NCI-H1092 treated with DMSO at 0.1 percent for 48 hours (cell line): ENCODE results near the gene ABHD12B.
"Not testable (repeated sequence)": the region's sequence is repeated elsewhere in the genome, so short reads cannot be mapped to it uniquely, and the experiment has no call there.

Source experiments
- DNase-seq: peaks from one replicate; lab custom pipeline; 2025; lab: John Stamatoyannopoulos, UW

The ABHD12B gene

DNA sequence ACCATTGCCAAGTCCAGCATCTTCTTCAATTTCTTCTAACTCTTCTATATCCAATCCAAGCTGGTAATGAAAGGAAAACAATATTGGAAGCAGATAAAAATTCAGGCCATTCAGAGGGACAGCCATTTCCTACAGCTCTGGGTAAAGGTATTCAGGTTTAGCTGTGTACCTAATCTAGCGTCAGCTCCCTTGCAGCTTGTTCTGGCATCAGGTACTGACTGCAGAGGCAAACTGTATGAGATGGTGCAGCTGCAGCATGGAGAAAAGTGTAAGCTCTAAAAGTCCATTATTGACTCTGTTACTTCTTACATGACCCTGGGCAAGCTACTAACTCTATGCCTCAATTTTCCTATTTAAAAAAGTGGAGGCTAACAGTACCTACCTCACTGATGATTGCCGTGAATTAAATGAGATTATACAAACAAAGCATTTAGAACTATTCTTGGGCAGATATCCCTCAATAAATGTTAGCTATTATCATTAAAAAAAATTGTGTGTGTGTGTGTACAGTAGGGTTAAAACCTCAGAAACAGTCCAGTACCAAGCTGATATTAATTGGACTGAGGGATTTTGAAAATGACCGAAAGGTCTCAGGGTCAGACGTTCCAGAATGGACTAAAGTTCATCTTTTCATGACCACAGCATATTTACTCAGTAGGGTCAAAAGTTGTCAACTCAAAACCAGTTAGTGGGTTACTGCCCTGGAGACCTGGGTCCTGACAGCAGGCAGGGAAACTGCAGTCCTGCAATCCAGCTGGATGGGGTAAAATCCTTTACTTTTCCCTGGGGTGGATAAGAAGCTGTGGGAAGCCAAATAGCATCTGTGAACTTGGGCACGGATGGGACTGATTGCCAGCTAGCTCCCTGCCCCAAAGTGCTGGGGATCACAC is 63.5 kb downstream of the ABHD12B start:
- no peak for DNase-seq

DNA sequence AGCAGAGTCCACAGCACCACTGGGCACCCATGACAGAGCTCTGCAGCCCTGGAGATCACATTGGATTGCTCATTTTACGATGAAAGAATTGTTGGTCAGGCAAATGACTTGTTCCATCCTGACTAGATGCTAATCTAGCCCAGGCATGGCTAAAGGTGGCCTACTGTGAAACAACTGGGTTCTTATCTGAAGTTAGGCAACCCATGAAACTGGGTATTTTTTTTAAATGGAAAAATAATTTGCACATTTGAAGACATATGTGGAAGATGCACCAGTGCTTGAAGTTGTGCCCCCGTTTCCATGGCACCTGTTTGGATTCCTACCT is 64.1 kb downstream of the ABHD12B start:
- DNase-seq: no peak

DNA sequence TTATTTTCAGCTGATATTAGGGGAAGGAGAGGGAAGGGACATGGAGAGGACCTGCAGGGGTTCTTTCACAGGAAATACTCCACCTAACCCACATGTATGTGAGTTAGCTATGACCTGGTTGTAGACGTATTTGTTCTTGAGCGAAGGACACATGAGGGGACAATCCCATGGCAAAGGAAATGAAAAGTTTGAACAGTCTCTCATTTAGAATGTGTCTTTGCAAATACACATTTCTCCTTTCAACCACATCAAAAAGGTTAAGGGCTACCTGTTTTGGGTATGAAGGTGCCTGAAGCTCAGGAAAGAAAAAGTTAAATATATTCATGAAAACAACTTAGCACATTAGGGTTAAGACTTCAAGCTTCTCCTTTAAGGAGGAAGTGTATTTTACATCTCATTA is 65.0 kb downstream of the ABHD12B start:
- DNase-seq: no peak

DNA sequence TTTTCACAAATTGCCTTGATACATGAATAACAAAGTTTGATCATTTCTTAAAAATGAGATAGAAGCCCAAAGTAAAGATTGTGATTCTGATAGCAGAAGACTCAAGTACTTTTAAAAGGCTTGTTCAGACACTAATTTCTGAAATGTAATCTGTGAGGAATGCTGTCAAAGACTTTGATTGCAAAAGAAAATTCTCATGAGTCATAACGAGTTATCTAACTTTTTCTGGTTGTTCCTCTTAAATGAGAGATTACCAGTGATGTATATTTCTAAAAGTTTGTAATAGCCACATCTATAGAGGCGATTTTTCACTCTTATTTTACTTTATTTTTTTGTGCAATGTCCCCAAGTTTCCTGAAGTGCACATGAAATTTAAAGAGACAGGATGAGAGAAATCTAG is 65.5 kb downstream of the ABHD12B start:
- DNase-seq: no peak

DNA sequence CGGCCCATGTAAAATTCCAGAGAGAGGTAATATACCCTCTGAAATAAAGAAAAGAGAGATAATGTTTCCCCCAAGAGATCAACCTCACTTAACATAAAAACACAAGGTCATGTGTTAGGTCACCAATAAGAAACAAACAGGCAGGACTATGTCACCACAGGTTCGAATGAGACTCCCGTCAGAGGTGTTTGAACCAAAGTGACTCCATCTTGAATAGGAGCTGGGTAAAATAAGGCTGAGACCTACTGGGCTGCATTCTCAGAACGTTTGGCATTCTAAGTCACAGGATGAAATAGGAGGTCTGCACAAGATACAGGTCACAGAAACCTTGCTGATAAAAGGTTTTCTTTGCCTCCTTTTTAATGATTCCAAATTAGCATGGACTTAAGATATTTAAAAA is 65.9 kb downstream of the ABHD12B start:
- DNase-seq: no peak

DNA sequence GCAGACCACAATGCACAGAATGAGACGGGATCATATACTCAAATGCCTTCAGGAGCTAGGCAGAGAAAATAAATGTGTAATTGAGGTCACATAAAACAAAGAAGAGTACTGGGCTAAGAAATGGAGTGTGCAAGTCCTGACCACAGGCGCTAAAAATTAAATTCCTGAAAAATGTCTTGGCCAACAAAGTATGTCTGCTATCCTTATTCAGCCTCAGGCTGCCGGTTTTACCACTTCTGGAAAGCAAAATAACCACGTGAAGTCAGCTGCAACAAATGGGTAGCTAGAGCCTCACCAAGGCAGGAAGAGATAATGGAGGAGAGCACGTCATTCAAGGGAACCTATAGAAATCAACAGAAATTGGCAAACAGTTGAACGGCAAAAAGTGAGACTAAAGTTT is 69.3 kb downstream of the ABHD12B start:
- DNase-seq: no peak

DNA sequence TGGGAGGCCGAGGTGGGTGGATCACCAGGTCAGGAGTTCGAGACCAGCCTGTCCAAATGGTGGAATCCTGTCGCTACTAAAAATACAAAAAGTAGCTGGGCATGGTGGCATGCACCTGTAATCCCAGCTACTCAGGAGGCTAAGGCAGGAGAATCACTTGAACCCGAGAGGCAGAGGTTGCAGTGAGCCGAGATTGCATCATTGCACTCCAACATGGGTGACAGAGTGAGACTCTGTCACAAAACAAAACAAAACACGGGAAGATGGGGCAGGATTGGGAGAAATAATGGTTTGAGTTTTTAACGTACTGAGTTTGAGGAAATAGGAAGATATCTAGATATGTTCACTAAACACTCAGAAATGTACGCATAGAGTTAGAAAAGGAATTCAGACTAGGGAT is 69.8 kb downstream of the ABHD12B start:
- DNase-seq: not testable (repeated sequence)

DNA sequence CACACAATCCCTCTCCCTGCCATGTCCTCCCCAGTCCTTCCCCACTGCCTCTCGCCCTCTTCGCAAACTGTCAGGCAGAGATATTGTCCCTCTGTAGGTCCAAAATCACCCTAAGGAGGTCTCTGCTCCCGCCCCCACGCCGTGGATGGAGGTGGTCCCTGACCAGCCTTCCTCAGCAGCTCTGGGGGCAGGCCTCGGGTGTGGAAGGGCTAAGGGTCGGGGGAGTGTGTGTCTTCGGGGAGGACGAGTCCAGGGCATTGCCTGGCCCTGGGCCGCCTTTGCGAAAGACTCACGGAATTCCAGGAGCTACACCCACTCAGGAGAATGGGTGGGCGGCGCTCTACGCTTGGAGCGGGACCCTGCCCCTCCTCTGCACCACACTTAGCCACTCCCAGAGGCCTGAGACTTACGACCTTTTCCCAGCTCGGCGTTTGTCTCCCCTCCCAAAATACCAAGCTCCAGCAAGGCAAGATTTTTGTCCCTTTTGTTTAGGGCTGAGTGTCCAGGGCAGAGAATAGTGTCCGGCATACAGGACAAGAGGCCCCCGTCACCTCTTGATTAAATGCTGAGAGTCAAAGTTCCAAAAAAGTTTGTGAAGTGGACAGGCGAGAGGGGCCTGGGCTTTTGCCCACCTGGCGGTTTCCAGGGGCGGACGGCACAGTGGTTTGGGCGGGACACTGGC is 71.5 kb downstream of the ABHD12B start:
- DNase-seq: no peak

DNA sequence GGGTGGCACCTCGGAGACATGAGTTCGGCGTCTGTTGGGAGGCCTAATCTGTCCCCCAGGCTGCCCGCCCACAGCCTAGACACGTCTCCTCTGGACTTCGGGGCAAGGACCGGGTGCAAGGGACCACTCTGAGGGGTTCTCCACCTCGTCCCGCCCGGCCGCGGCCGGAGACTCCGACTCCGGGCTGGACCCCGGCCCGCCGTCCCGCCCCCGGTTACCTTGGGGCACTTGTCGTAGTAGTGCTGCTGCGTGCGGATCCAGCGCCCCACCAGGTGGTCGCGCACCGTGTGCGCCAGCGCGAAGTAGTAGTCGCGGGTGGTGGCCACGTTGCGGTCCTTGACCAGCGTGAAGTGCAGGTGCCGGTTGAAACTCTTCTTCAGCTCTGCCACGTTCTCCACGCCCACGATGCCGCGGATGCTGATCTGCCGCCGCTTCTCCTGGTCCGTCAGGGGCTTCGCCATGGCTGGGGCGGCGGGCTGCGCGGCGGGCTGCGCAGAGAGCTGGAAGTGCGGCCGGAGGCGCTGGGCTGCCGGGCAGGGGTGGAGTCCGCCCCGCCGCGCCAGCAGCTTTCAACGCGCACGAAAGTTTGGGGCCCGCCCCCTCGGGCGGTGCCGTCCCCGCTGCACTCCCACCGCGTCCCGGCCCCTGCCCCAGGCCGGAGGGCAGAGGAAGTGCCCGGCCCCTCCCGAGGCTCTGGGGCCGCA is 72.2 kb downstream of the ABHD12B start, which contains the start of gene PYGL:
Gene PYGL, minus strand, starts transcription at position 541 of the 704 bp plus-strand sequence. Its CDS starts 80 bp downstream, at position 461.
- peak; percentile 25 for DNase-seq

DNA sequence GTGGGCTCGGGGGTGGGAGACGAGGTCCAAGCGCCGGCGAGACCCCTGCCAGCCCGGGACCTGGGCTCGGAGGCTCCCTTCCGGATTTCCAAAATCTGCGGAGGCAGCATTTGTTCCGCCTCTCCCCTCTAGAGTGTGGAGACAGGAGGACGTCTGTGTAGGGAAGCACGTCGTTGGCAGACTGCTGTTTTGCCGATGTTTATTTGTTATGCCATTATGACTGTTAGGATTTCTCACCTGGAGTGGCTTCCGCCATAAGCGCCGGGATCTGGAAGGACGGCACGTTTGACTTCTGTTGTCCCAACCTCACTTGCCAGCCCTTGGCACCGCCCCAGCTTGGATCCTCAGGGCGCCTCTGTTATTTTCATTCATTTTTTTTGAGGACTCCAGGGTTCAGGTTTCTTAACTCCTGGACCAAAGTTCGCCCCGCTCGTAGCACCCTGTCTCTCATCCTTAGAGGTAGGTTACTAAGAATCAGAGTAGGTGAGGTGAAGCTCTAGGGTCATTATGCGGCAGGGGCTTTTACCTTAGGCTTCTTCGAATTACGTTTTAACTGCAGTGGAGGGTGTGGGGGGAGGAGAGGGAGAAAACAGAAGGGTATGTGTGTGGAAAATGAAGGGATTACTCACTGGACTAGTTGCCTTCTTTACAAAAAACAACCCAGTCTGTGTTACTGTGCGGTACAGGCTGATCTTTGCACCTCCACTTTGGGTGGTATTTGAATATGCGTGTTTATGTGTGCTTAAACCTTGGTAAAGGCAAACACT is 73.0 kb downstream of the ABHD12B start:
- peak; percentile 50 for DNase-seq

DNA sequence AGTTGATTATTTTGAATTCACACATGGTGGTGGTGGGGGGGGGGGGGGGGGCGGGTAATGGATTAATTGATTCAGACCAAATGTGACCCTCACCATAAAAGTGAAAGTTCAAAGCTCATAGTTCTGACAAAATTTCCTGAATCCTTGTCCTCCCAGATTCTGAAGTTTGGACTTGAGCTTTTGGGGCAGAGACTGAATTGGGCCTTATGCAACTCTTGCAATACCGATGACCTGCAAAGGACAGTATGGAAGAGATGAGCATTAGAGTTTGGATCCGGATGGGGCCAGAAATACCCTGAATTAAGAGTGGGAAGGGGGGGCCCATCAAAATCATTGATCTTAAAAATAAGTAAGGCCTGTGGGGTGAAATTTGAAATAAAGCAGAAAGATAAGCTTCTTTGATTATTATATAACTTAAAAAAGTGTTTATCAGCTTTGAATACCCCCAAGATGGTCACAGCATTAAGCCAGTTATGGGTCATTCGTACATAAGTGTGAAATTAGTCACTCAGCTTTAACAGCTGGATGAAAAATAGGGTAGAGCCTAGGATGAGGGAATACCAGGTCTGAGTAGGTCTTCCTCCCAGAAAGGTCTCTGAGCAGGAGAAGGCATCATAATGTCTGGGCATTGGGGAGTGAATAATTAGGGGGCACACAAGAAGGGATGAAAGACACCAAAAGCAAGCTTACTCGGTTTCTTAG is 74.5 kb downstream of the ABHD12B start:
- DNase-seq: no peak

DNA sequence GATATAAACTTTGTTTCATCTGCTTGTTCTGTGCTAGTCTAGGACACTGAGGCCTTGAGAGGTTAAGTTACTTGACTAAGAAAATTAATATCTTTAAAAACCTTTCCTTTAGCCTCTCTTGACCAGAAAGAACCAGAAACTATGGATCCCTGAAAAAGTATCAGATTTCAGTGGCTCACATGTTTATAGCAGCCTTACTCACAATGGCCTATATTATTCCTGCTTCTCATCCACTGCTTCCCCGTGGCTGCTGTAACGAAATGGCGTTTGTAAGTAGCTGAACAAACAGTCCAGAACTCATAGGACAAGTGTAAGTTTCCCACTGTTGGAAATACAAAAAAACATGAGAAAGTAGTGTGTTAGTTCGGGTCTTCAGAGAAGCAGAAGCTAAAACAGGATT is 75.6 kb downstream of the ABHD12B start:
- DNase-seq: no peak

DNA sequence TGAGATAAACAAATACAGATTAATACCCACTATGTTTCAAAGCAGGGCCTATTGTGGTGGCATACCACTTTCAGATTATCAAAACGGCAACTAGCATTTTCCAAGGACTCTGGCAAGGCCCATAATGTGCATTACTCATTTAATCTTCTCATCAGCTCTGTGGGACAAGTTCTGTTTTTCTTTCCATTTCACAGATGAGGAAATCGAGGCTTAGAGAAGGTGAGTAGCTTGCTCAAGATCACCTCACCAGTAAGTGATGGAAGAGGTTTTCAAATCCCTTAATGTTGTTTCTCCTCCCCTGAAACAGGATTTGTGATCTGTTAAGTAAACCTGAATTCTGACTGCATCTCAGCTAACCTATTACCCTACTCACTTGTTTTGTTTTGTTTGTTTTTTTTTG is 76.4 kb downstream of the ABHD12B start:
- no peak for DNase-seq

DNA sequence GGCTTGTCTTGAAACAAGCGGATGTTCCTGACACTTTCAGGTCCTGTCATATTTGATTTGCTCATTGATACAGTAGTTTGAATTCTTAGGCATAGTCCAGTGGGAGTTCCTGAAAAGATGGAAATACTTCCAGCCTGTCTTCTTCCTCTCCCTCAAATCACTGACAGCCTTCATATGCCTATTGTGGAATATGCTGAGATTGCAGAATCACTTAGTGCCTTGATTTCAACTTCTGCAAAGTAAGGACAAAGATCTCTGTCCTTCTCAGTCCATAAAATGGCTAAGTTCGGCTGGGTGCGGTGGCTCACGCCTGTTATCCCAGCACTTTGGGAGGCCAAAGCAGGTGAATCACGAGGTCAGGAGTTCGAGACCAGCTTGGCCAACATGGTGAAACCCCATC is 79.2 kb downstream of the ABHD12B start:
- DNase-seq: no peak

DNA sequence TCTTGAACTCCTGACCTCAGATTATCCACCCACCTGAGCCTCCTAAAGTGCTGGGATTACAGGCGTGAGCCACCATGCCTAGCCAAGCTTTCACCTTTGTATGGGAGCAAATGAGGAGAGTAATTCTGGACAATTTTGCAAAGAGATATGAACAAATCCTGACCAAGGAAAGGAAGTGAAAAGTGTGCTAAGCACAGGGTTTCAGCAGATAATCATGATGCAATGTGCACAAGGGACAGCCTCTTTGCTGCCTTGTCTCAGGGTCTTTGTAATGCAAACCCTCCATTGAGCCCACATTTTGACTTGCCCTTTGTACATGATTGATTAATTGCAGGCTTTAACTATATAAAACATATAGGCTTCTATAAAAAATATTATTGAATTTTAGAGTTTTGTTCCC is 81.6 kb downstream of the ABHD12B start:
- DNase-seq: no peak
